Breast epithelium (tissue), 4 donors: ENCODE data around the gene RAPGEF4. TPM values are rescaled to one million over a fixed set of nuclear protein-coding genes. Genes with fewer than 3 reads are reported as not detected.

Experiments
- DNase-seq, 2 donors: peaks; one replicate each; pipeline ENCODE4 v3.0.0-alpha.2; 2019; ENCODE audit warnings: low spot score in 2 of 2
- H3K27ac ChIP-seq, 2 donors: fragments of 200-600 bp; sonication (generic) in 1 of 2; one replicate each; pipeline ENCODE4 v1.5.1; 2016 to 2019; ENCODE audit warnings: mild to moderate bottlenecking in 1 of 2
- H3K27me3 ChIP-seq, 2 donors: fragments of 200-600 bp; sonication (generic) in 1 of 2; one replicate each; pipeline versions ENCODE4 v1.5.1 to v1.6.0; 2017 to 2019; ENCODE audit warnings: control low read depth in 1 of 2, mild to moderate bottlenecking in 1 of 2
- H3K36me3 ChIP-seq: fragments of 200-600 bp; one replicate; pipeline ENCODE4 v1.5.1; 2019
- H3K4me1 ChIP-seq, 2 donors: fragments of 200-600 bp; sonication (generic); one replicate each; pipeline ENCODE4 v1.5.1; 2016 to 2019; ENCODE audit warnings: control low read depth in 1 of 2
- H3K4me3 ChIP-seq, 3 donors: fragments of 200-600 bp; sonication (generic); 1 replicate in 2 of 3; 2 replicates in 1 of 3; pipeline ENCODE4 v1.5.1; 2016 to 2019; ENCODE audit warnings: mild to moderate bottlenecking in 3 of 3, moderate library complexity in 2 of 3
- H3K9me3 ChIP-seq, 2 donors: fragments of 200-600 bp; sonication (generic) in 1 of 2; one replicate each; pipeline ENCODE4 v1.5.1; 2016 to 2019; ENCODE audit warnings: control low read depth in 1 of 2
- CTCF ChIP-seq, 3 donors: fragments of 450-650 bp; IDR thresholded peaks; one replicate each; pipeline ENCODE4 v1.5.1; 2016 to 2017; ENCODE audit warnings: antibody characterized with exemption in 3 of 3, mild to moderate bottlenecking in 3 of 3, moderate library complexity in 3 of 3
- POLR2A ChIP-seq: fragments of 450-650 bp; IDR thresholded peaks from one replicate; pipeline ENCODE4 v1.6.1; 2016; ENCODE audit warnings: antibody characterized with exemption, mild to moderate bottlenecking, moderate library complexity
- POLR2AphosphoS5 ChIP-seq, 3 donors: sonication (generic); formaldehyde crosslinking; IDR thresholded peaks; one replicate each; pipeline ENCODE4 v1.6.1; 2017; ENCODE audit warnings: antibody characterized with exemption in 3 of 3
- intact Hi-C: fragments of 100-400 bp; cut with DNase I; formaldehyde crosslinking; loops from one replicate; pipeline ENCODE4 v1.15.1; 2023; ENCODE audit warnings: low total_unique reads
- total RNA-seq, 3 donors: library from RNA; depleted of rRNA; stranded (reverse); fragments of >200 nt; gene quantifications; one replicate each; pipeline ENCODE4 v1.1.0, GENCODE V29; 2016

RAPGEF4 gene
- total RNA-seq, 3 donors from 2014 or later, result 7.7 to 12.8 (median 11.6) TPM

GRCh38 chr2:172761306-172761705 lies 25.7 kb downstream of the RAPGEF4 start:
- Histone ChIP-seq H3K27me3 (no peaks in the 10 kb centered on the region), H3K27ac (no peak overlapping the region), H3K4me3 (no peak overlapping the region), H3K4me1 (no peaks in the 10 kb centered on the region), H3K36me3 (no peaks in the 10 kb centered on the region), H3K9me3 (peaks cover 11 to 21% of the 10 kb centered on the region in 2 donors)
- intact Hi-C loops, result no loop called here
- TF ChIP-seq POLR2AphosphoS5 (IDR thresholded peaks at IDR 0.05) (no peak), CTCF (IDR thresholded peaks at IDR 0.05) (no peak), POLR2A (no peak)
- DNase-seq, result no peak

- no peak for TF ChIP-seq CTCF (IDR thresholded peaks at IDR 0.05)
- TF ChIP-seq POLR2AphosphoS5 (IDR thresholded peaks at IDR 0.05), result no peak
- no peak for TF ChIP-seq POLR2A
- Histone ChIP-seq H3K27me3 (no peaks in the 10 kb centered on the region), H3K27ac (no peak overlapping the region), H3K4me3 (no peak overlapping the region), H3K4me1 (no peaks in the 10 kb centered on the region), H3K9me3 (peaks cover 11 to 21% of the 10 kb centered on the region in 2 donors), H3K36me3 (no peaks in the 10 kb centered on the region)
- intact Hi-C loops, result no loop called here
- no peak for DNase-seq
Measured at GRCh38 chr2:172762574-172762973, 26.9 kb downstream of the RAPGEF4 start.

GRCh38 chr2:172763079-172763478 lies 27.4 kb downstream of the RAPGEF4 start:
- H3K4me3 ChIP-seq, result no peak overlapping the region
- peaks cover 11 to 21% of the 10 kb centered on the region in 2 donors for H3K9me3 ChIP-seq
- H3K27me3 ChIP-seq, result no peaks in the 10 kb centered on the region
- intact Hi-C loops, result no loop called here
- H3K36me3 ChIP-seq, result no peaks in the 10 kb centered on the region
- TF ChIP-seq CTCF (IDR thresholded peaks at IDR 0.05) (no peak), POLR2AphosphoS5 (IDR thresholded peaks at IDR 0.05) (no peak), POLR2A (no peak)
- no peak for DNase-seq
- no peaks in the 10 kb centered on the region for H3K4me1 ChIP-seq
- no peak overlapping the region for H3K27ac ChIP-seq

- Histone ChIP-seq H3K4me3 (no peak overlapping the region), H3K4me1 (no peaks in the 10 kb centered on the region), H3K36me3 (no peaks in the 10 kb centered on the region), H3K27me3 (no peaks in the 10 kb centered on the region), H3K9me3 (peaks cover 10 to 11% of the 10 kb centered on the region in 2 donors), H3K27ac (no peak overlapping the region)
- no peak for DNase-seq
- intact Hi-C loops, result no loop called here
- no peak for TF ChIP-seq CTCF (IDR thresholded peaks at IDR 0.05)
- TF ChIP-seq POLR2A, result no peak
- no peak for TF ChIP-seq POLR2AphosphoS5 (IDR thresholded peaks at IDR 0.05)
Measured at GRCh38 chr2:172765662-172766061, 30.0 kb downstream of the RAPGEF4 start.

GRCh38 chr2:172768401-172768800 lies 32.8 kb downstream of the RAPGEF4 start:
- no peak overlapping the region for H3K4me3 ChIP-seq
- intact Hi-C loops, result no loop called here
- no peak for TF ChIP-seq CTCF (IDR thresholded peaks at IDR 0.05)

More at GRCh38 chr2:172768401-172768800, 32.8 kb downstream of the RAPGEF4 start:
- no peaks in the 10 kb centered on the region for H3K27me3 ChIP-seq
- no peak overlapping the region for H3K27ac ChIP-seq
- H3K4me1 ChIP-seq, result no peaks in the 10 kb centered on the region
- H3K9me3 ChIP-seq, result no peaks in the 10 kb centered on the region
- no peak for DNase-seq
- H3K36me3 ChIP-seq, result no peaks in the 10 kb centered on the region
